NCI-H774 (cell line): Measurements from ENCODE around the gene DUSP14.

Source experiments
- DNase-seq: peaks from one replicate; lab custom pipeline; 2025; lab: John Stamatoyannopoulos, UW

Gene DUSP14

GRCh38 chr17:37562016-37562745, 72.5 kb downstream of the DUSP14 start:
- no peak for DNase-seq
